M059J (cell line): ENCODE measurements around the gene PLXNA4. TPM values are rescaled to one million over a fixed set of nuclear protein-coding genes. Genes with fewer than 3 reads are reported as not detected.
A peak's percentile ranks its signal among the peaks of the same experiment; 100 is the strongest.

Experiments used
- DNase-seq: peaks from one replicate; pipeline ENCODE4 v3.0.0-alpha.2; 2012; ENCODE audit warnings: low read depth
- total RNA-seq: library from RNA; depleted of rRNA; stranded (reverse); fragments of >200 nt; shearing (Covaris generic); gene quantifications from 2 replicates; pipeline ENCODE4 v1.2.3, GENCODE V29; 2014

The PLXNA4 gene
- total RNA-seq, 1 experiment from 2014 or later, result 6.0 TPM

DNA sequence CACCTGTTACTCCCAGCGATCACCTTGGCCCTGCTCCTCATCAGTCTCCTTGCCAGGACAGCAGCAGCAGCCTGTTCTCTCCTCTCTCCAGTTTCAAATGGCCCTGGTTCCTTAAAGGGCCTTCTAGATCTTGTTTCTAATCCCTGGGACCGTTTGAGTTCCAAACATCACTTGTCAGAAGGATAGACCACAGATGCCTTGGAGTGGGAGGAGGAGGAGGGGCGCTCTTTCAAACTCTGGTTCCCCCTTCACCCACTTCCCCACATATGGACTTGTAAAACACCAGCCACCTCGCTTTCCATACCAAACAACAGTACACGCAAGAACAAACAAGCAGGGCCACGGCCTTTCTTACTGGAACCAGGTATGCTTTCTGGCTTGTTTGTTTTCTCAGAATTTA is 104.8 kb downstream of the PLXNA4 start:
- no peak for DNase-seq

DNA sequence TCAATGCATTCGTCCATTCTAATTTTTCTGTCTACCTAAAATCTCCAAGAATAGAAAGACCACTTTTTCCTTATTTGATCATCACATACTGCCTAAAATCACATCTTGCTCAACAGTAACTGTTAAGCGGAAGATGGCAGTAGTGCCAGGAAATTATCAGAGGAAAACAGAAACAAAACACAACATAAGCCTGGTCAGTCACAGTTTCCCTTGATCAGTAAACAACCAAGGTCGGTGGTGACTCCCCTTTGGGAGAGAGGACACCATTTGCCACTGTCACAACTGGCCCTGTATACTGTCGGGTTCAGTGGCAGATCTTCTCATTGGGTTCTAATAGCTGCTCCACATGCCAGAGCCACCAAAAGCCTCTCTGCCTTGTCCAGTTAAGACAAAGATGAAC is 106.6 kb downstream of the PLXNA4 start:
- no peak for DNase-seq

GRCh38 chr7:132469264-132469663 is 107.0 kb downstream of the PLXNA4 start:
- peak; percentile 79 for DNase-seq

DNA sequence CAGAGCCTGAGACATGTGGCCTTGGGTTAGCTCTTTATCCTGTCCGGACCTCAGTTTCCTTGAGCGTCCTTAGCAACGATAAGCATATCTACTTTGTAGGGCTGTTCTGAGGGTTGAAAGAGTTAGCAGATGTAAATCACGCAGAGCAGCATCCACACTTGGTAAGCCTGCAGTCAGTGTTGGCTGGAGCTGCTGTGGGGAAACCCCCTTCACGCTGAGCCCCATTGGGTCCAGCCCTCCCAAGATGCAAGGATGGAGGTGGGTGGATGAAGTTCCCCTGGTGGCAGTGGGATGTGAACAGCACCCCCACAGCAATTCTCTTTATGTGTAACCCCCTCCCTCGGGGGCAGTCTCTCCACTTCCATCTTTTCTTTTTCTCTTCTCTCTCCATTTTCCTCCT is 109.9 kb downstream of the PLXNA4 start:
- no peak for DNase-seq

GRCh38 chr7:132465516-132465915 is 110.8 kb downstream of the PLXNA4 start:
- no peak for DNase-seq

DNA sequence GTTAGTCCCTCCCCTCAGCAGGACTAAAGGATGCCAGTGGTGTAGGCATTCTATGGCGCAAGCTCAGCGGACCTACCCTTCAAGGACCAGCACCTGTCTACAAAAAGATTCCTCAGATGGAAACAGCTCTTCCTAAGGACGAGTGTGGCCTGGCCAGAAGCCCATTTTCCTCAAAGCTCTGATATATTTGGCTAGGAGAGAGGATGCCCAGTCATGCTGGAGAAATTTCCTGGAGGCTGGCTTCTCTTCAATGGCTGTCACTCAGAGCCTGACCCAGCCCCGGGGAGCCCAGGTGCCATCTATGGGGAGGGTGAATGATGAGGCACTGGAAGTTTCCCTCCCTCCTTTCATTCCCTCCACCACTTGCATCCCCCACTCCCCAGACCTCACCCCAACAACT is 111.5 kb downstream of the PLXNA4 start:
- DNase-seq, result peak; percentile 94

DNA sequence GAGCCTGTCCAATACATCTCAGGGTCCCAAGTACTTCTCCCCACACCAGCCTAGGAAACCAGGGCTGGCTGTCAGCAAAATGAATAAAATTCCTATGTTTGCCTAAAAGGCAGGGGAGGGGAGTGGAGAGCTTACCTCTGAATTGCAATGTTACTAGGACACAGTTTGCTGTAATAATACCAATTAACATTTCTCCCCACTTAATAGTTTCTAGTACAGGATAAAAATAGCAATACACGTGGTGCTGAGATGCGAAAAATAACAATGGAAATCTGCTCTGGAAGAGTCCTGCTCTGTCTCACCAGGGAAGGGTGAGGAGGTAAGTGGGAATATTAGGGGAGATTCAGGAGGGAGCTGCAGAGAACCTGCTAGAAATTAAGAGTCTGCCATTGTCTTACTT is 112.3 kb downstream of the PLXNA4 start:
- no peak for DNase-seq

DNA sequence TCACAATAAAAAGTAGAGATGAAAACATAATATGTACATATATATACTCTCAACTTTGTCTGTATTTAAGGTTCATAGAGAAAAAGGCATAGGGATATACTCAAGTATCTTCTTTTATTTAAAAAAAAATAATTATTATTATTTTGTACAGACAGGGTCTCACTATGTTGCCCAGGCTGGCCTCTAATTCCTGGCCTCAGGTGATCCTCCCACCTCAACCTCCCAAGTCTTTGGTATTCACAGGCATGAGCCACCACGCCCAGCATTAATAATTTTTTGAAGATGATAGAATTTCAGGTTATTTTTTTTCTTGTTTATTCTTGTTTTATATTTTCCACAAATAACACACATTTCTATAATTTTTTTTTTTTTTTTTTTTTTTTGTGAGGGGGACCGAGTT is 113.8 kb downstream of the PLXNA4 start:
- DNase-seq, result no peak

- no peak for DNase-seq
Measured at GRCh38 chr7:132461032-132461592, 115.2 kb downstream of the PLXNA4 start.

DNA sequence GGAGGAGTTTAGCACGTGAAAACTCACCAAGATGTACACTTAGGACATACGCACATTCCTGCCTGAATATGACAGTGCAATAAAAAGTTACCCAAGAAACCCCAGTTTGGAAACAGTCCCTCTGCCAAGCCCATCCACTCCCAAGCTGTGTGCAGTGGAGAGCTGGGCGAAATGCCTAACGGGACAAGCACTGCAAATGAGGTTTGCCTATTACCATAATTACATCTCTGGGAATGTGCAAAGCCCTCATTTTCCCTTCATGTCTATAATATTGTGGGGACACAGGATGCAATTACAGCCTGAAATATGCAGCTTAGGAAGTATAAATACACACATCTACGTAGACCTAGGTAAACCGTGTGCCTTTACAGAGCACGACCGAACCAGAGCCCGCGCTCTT is 117.5 kb downstream of the PLXNA4 start:
- DNase-seq, result no peak

DNA sequence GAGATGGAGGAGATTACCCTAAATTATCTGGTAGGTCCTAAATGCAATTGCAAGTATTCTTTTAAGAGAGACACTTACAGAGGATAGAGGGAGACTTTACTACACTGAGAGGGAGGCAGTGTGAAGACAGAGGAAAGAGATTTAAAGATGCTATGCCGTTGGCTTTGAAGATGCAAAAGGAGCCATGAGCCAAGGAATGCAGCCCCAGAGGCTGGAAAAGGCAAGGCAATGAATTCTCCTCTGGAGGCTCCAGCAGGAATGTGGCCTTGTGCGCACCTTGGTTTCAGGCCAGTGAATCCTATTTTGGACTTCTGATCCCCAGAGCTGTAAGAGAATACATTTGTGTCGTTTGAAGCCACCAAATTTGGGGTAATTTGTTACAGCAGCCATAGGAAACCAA is 118.6 kb downstream of the PLXNA4 start:
- no peak for DNase-seq

DNA sequence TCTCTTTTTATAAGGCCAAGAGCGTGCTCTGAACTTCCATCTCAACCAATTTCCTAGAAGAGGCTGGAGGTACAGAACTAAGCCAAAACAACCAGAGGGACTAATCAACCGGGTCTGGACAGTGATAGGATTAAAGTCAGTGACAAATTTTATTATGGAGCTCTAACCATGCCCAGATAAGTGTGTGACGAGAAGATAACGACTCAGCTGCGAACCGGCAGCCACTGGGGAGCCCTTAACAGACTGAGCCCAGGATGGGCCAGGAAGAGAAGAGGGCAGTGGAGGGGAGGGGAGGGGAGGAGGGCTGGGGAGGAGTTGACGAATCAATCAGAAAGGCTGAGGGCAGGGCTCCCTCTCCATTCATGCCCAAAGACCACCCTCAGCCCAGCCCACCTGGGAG is 119.9 kb downstream of the PLXNA4 start:
- no peak for DNase-seq

- no peak for DNase-seq
Measured at GRCh38 chr7:132455378-132455777, 120.9 kb downstream of the PLXNA4 start.

GRCh38 chr7:132453826-132454225 is 122.4 kb downstream of the PLXNA4 start:
- no peak for DNase-seq

GRCh38 chr7:132451161-132451560 is 125.1 kb downstream of the PLXNA4 start:
- no peak for DNase-seq

- peak; percentile 75 for DNase-seq
Measured at GRCh38 chr7:132450696-132451095, 125.6 kb downstream of the PLXNA4 start.

- no peak for DNase-seq
Measured at GRCh38 chr7:132450188-132450587, 126.1 kb downstream of the PLXNA4 start.

DNA sequence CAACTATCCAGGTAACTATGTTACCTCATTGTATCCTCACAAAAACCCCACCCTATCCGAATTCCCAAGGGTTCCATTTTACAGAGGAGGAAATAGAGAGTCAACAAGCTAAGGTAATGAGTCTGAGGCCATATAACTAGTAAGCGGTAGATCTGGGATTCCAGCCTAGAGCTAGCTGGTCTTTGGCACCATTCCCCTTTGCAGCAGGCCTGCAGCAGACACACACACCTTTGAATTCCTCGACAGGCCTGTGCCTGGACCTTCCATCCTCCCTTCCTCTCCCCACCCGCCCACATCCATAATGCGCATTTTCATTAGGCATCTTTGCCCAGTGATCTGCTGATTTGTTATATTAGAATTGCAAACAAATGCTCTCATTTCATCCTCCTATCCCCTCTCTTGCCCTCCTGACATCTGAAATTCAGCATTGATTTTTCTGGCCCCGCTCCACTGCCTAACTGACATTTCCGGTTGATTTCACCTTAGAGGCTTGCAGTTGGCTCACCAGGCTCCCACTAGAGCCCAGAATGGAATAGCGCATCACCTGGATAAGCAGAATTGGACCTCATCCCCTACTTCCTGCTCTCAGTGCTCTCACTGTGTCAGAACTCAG is 129.5 kb downstream of the PLXNA4 start:
- no peak for DNase-seq

DNA sequence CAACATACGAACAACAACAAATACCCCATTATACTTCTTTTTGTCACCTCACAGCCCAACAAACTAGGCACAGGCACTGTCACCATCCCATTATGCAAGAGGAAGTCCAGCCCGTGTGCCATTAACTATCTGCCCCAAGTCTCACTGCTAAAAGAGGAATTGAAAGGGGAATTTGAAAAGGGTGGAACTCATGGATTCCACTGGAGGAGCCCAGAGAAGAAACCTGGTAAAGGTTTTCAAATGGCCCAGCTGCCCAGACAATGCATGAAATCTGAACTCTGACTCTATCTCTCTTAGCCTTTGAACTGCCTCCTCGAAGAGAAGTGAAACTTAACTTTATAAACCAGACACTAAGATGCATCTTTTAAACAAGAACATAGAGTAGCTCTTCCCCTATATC is 130.0 kb downstream of the PLXNA4 start:
- no peak for DNase-seq

DNA sequence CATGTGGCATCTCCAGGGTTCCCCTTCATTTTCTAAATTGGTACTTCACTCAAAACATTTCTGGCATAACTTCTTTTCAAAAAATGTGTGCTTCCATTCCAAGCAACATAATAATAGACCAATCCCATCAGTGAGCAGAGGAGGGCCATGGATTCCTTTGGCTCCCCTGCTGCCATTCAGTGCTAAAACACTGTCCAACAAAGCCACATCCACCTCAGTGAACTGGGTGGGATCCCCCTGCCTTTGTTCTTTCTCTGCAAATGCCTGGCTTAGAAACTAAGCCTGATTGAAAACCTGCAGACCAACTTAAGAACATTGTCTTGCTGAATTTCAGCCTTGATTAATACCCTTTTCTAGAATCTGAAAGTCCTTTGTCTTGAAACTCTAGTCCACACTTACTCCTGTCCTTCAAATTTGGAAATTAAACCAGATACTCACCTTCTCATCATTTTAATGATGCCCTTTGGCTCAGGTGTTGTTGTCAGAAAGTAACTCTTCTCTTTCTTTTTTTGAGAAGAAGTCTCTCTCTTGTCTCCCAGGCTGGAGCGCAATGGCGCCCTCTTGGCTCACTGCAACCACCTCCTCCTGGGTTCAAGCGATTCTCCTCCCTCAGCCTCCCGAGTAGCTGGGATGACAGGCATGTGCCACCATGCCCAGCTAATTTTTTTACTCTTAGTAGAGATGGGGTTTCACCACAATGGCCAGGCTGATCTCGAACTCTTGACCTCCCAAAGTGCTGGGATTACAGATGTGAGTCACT is 132.3 kb downstream of the PLXNA4 start:
- DNase-seq, result peak; percentile 38

- DNase-seq, result no peak
Measured at GRCh38 chr7:132441935-132442334, 134.3 kb downstream of the PLXNA4 start.

- no peak for DNase-seq
Measured at GRCh38 chr7:132440151-132440550, 136.1 kb downstream of the PLXNA4 start.

DNA sequence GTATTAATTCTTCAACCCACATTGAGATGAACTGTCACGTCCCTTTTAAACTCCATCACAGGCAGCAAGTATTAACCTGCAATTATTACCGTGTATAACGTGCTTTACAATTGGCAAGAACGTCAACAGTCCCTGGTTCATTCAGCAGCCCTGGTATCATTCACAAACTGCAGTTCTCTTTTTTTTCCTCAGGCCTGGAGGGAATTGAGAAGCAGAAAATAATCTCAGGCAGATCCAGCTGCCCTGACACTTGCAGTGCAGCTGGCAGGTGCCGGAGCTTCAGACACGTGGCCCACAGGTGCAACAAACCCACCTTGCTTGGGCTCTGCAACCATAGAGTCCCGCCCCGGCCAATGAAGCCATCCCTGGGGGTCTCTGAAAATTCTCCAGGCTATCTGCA is 137.3 kb downstream of the PLXNA4 start:
- no peak for DNase-seq
